HG02642 (cell line): Measurements from ENCODE around the gene TIPIN.
A peak's percentile ranks its signal among the peaks of the same experiment; 100 is the strongest.
"Not testable (repeated sequence)": the region's sequence is repeated elsewhere in the genome, so short reads cannot be mapped to it uniquely, and the experiment has no call there.

Experiments
- ATAC-seq: cut with Tn5 transposase; IDR thresholded peaks from one replicate; pipeline ENCODE4 v1.9.1; 2021; ENCODE audit warnings: mild to moderate bottlenecking; ENCODE audit not compliant: unreplicated experiment, poor library complexity

The TIPIN gene

GRCh38 chr15:66356359-66357236, at the start of gene TIPIN:
TSS of gene TIPIN (minus strand) at chr15:66356685. CDS start at chr15:66352947, 3,738 bp downstream.
- ATAC-seq: peak; percentile 95

- no peak for ATAC-seq
Measured at GRCh38 chr15:66405615-66406014, 49.1 kb upstream of the TIPIN start.

- no peak for ATAC-seq
Measured at GRCh38 chr15:66405007-66405406, 48.5 kb upstream of the TIPIN start.

DNA sequence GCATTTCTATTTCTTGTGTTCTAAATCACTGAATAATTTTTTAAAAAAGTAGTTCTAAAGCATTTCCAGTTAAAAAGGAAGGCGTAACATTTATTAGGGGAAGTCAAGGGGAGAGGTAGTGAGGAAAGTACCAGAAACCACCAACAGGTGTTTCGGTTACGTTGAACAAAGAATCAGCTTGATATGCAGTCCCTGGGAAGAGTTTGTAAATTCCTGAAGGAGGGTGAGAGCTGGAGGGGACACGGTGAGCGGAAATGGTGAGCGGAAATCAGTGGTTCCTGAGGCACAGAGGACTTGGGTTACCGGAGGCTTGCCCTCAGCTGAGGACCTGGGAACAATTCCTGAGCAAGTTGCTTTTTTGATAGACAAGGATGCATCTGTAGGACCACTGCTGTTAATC, 48.0 kb upstream of the TIPIN start:
- no peak for ATAC-seq

GRCh38 chr15:66404122-66404521, 47.6 kb upstream of the TIPIN start:
- ATAC-seq: no peak

DNA sequence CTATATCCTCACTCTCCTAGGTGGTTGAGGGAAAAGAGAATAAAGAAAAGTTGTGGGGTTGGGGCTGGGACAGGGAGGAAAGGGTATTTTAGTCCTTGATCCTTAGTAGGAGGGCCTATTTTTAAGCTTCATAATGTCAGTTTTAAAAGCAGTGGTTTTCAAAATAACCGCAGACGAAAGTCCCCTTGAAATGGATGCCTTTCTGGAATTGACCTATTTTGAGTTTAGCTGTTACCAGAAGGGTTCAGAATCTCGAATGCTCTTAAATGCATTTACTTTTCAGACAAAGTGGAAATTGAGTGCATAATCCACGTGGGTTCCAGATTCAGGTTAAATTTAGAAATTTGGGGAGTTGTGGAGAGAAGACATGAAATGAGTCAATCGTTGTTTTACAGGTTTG, 46.8 kb upstream of the TIPIN start:
- no peak for ATAC-seq

DNA sequence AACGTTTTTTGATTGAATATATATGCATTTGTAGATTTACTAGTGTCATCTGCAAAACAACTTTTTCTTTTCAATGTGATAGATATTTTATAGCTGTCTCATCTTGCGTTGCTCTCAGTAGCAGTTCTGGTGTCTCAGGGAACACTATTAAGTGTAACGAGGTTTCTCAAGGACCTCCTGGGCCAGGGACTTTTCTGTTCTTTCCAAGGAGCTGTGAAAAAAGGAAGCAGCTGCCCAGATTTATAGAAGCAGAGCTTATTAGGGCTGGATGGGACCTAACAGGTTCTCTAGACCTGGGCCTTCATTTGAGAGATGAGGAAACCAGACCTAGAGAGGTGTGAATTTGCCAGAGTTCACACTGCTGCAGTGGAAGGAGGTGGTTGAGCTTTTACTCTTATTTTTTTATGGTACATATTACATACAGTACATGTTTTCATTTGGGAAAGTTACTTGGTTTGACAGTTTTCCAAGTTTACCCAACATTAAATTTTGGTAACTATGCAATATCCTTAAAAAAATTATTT, 46.3 kb upstream of the TIPIN start:
- no peak for ATAC-seq

DNA sequence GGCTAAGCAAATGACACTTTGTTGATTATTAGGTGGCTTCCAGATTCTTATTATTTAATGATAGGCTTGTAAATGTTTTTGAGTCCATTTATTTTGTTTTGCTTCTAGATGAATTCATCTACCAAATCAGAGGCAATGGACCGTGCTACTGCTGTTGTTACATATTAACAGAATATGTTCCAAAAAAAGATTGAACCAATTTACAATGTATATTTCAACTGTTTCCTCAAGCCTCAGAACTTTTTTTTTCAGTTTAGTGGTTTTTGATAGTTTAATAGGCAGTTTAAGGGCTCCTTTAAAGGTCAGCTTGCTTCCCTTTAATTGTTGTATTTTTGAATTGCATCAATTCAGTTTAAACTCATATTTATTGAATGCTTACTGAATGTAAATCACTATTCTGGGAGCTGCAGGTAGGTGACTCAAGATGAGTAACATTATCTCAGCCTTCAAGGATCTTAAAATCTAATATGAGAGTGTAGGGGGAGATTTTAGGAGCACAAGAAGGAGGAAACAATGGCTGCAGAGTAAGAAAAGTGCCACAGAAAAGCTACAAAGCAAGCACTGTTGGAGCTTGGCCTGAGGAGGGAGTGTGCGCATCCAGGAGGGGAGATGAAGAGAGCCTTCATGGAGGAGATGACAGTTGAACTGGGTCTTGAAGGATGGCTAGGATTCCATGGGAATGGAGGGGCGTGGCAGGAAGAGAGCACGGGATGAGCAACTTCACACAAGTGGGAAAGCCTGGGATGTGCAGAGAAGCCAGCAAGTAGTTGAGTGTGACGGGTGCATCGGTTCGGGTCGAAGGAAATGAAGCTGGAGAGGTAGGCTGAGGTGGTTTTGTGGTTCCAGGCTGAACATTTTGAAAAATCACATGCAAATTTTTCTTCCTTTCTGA, 44.9 kb upstream of the TIPIN start:
- ATAC-seq: peak; percentile 49

DNA sequence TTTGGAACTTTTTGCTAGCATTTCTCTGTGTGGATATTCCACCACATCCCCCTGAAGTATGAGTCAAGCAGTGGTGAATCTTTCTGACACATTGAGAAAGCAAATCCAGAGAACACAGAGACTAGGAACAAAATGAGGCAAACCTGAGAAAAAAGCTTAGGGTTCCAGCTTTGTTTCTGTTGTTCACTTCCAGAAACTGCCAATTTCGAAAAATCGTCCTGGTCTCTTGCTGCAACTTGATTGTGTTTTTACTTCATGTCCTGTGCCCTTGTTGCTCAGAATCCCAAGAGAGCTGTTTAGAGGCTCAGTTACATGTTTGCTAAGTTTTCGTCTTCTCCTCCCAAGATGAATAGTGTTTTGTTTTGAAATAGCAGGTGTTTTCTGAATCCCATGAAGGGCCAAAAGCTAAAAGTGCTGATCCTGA, 43.9 kb upstream of the TIPIN start:
- no peak for ATAC-seq

- ATAC-seq: no peak
Measured at GRCh38 chr15:66399276-66399675, 42.8 kb upstream of the TIPIN start.

DNA sequence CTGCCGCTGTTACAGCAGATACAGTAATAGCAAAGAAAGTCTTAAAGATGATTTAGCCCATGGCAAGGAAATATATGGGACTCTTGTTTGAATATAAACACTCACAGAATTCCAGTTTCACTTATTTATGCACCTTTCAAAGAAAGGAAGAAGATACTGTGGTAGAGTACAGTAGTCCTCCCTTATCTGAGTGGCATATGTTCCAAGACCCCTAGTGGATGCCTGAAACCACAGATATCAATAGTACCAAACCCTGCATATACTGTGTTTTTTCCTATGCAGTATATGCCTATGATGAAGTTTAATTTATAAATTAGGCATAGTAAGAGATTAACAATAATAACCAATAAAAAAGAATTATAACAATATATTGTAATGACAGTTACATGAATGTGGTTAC, 38.4 kb upstream of the TIPIN start:
- no peak for ATAC-seq

DNA sequence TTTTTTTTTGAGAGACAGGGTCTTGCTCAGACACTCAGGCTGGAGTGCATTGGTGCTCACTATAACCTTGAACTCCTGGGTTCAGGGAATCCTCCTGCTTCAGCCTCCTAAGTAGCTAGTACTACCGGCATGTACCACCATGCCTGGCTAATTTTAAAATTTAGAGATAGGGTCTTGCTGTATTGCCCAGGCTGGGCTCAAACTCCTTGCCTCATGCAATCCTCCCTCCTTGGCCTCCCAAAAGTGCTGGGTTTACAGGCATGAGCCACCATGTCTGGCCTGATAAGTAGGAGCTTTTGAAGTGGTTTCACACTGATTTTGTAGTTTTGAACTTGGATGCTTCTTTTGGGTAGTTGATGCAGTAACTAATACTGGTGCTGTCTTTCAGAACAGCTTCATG, 38.0 kb upstream of the TIPIN start:
- ATAC-seq: no peak

GRCh38 chr15:66393037-66393436, 36.6 kb upstream of the TIPIN start:
- ATAC-seq: not testable (repeated sequence)

DNA sequence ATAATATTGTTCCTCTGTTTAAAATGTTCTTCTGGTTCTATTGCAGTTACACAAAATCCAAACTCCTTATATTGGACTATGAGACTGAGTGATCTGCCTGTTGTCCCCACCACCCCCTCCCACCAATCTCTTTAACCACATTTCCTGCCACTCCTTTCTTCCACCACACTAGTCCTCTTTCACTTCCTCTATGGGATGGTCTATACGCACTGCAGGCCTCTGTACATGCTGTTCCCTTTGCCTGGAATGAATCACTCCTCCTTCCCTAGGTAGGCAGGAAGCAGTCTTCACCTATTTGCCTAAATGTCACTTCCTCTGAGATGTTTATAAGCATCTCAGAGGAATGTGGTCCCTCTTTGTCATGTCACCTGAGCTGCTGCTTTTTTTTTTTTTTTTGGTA, 34.2 kb upstream of the TIPIN start:
- ATAC-seq: no peak

DNA sequence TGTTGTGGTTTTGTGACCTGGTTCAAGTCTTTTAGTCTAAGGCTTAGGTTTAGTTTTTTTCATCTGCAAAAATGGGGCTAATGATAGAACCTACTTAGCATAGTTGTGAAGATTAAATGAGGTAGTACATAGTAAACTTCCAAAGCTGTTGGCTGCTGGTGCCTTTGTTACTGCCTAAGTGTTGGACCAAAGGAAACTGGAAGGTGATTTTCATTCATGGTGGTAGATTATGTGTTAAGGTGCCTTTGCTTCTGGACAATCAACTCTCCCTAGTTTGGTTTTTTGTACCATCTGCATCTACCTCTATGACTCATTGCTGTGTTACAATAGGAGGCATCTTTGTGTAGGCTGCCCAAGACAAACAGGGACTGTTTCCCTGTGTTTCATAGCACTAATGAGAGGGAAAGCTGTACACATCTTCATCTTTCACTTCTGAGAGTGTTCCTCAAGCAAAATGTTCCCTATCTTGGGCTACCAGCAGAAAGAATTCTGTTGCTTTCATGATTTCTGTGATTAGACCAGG, 33.4 kb upstream of the TIPIN start:
- no peak for ATAC-seq

DNA sequence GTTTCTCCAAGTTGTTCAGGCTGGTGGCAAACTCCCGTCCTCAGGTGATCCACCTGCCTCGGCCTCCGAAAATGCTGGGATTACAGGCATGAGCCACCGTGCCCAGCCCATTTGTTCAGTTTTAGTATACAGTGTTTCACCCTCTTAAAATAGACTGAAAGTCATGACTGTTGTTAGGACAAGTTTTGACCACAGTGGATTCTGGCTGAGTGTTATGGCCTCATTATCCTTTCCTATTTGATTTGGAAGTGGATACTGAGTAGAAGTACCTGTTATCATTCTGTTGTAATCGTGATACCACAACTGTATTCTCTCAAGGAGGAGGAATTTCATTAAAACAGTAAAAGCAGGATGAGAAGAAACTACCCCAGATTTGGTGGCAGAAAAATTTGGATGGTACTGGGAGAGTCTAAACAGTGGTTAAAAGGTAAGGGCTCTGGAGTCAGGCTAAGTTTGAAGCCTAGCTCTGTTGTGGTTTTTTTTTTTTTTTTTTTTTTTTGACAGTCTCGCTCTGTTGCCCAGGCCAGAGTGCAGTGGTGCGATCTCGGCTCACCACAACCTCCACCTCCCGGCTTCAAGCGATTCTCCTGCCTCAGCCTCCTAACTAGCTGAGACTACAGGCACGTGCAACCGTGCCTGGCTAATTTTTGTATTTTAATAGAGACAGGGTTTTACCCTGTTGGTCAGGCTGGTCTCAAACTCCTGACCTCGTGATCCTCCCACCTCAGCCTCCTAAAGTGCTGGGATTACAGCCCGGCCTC, 32.8 kb upstream of the TIPIN start:
- ATAC-seq: no peak

GRCh38 chr15:66388576-66388975, 32.1 kb upstream of the TIPIN start:
- no peak for ATAC-seq

DNA sequence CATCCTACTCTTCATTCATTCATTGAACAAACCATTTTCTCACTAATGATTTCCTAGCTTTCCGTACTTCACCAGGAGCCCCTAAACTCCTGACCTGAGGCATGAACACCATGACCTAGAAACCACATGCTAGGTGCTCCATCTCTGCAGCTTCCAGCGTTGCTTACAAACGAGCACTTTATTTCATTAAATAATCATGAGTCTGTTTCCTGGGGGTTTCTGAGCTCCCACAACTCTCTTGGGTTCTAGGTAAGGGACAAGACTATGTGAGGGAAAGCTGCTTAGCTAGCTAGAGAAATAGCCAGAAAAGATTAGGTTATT, 31.5 kb upstream of the TIPIN start:
- ATAC-seq: no peak

DNA sequence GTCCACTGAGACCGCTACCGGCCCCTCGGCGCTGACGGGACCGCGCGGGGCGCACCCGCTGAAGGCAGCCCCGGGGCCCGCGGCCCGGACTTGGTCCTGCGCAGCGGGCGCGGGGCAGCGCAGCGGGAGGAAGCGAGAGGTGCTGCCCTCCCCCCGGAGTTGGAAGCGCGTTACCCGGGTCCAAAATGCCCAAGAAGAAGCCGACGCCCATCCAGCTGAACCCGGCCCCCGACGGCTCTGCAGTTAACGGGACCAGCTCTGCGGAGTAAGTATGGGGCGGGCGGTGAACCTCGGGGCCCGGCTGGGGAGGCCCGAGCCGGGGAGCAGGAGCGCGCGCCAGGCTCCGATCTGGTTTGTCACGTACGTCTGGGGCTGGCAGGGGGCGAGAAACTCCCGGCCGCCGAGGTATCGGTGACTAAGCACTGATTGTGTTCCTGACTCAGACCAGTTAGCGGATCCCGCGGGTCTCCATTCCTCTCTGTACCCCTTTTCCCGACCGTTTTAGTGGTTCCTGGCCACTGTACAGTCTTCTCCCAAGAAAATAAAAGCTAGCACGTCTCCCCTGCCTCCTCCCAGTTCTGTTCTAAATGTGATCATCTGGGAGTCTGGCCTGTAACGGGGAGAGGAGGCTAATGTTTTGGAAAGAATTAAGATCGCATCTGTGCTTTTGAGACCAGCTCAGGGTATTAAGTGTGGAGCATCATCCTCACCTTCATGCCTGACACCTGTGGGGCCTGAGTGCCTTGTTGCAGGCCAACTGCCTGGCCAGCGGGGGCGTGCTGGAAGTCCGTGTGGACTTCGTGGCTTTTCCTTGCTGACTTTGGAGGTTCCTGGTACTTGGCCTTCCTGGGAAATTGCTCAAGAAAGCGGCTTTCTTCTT, 30.9 kb upstream of the TIPIN start:
- ATAC-seq: peak; percentile 24
